NCI-H446 (cell line): Measurements from ENCODE around the gene GRAP.
"Not testable (repeated sequence)": the region's sequence is repeated elsewhere in the genome, so short reads cannot be mapped to it uniquely, and the experiment has no call there.

Experiments used
- DNase-seq, 2 experiments: peaks; one replicate each; lab custom pipeline; 2025; lab: John Stamatoyannopoulos, UW

Gene GRAP

GRCh38 chr17:19046782-19047375 is at the start of gene GRAP:
TSS of gene GRAP (minus strand) at chr17:19046957. CDS start at chr17:19046926, 31 bp downstream.
- DNase-seq = not testable (repeated sequence)

GRCh38 chr17:19093684-19094438 is 47.1 kb upstream of the GRAP start:
- not testable (repeated sequence) for DNase-seq

- not testable (repeated sequence) for DNase-seq
These were observed 46.3 kb upstream of the GRAP start for GRCh38 chr17:19092737-19093683.

GRCh38 chr17:19090058-19090772 is 43.5 kb upstream of the GRAP start:
- DNase-seq = not testable (repeated sequence)

- not testable (repeated sequence) for DNase-seq
These were observed 42.3 kb upstream of the GRAP start for GRCh38 chr17:19088804-19089685.

- DNase-seq = not testable (repeated sequence)
These were observed 30.6 kb upstream of the GRAP start for GRCh38 chr17:19077386-19077785.

- not testable (repeated sequence) for DNase-seq
These were observed 29.8 kb upstream of the GRAP start for GRCh38 chr17:19076398-19077192.

- not testable (repeated sequence) for DNase-seq
These were observed 23.8 kb upstream of the GRAP start for GRCh38 chr17:19070318-19071168.

- not testable (repeated sequence) for DNase-seq
These were observed 17.6 kb upstream of the GRAP start for GRCh38 chr17:19064378-19064777.

GRCh38 chr17:19063326-19063956 is 16.7 kb upstream of the GRAP start:
- not testable (repeated sequence) for DNase-seq

GRCh38 chr17:19062718-19063325 is 16.1 kb upstream of the GRAP start:
- not testable (repeated sequence) for DNase-seq

GRCh38 chr17:19062009-19062717 is 15.4 kb upstream of the GRAP start:
- not testable (repeated sequence) for DNase-seq

- DNase-seq = not testable (repeated sequence)
These were observed 8.7 kb upstream of the GRAP start for GRCh38 chr17:19055447-19055846.

GRCh38 chr17:19048826-19049225 is 2.1 kb upstream of the GRAP start:
- not testable (repeated sequence) for DNase-seq

GRCh38 chr17:19047510-19047909 is 753 bp upstream of the GRAP start:
- not testable (repeated sequence) for DNase-seq

GRCh38 chr17:19044643-19045042 is 2.1 kb downstream of the GRAP start:
- not testable (repeated sequence) for DNase-seq

GRCh38 chr17:19043032-19043431 is 3.7 kb downstream of the GRAP start:
- not testable (repeated sequence) for DNase-seq
